B cell (primary cell): Measurements from ENCODE around the gene POLR3B. TPM values are rescaled to one million over a fixed set of nuclear protein-coding genes. Genes with fewer than 3 reads are reported as not detected.

ENCODE experiments used
- ATAC-seq: fragments of 200-7000 bp; cut with Tn5 transposase; one replicate; pipeline ENCODE4 v1.10.0; 2021; ENCODE audit warnings: low read depth, mild to moderate bottlenecking, moderate number of reproducible peaks, moderate library complexity
- CTCF ChIA-PET: fragments of 350-600 bp; sonication (Branson Sonifier 250); formaldehyde crosslinking; loops from one replicate; lab custom pipeline; 2021; ENCODE audit warnings: antibody characterized with exemption, inconsistent platforms; lab: Charles Lee
- POLR2A ChIA-PET: fragments of 350-600 bp; sonication (Branson Sonifier 250); formaldehyde crosslinking; loops from one replicate; lab custom pipeline; 2021; ENCODE audit warnings: antibody characterized with exemption; lab: Charles Lee
- DNase-seq: peaks from one replicate; pipeline ENCODE4 v3.0.0; 2013
- H2AFZ ChIP-seq: 2 replicates; pipeline ENCODE4 v1.6.1; 2012; ENCODE audit warnings: mild to moderate bottlenecking, low read depth, low read length; ENCODE audit not compliant: insufficient read depth, poor library complexity, severe bottlenecking
- H3K27ac ChIP-seq, 2 donors: 1 replicate in 1 of 2; 2 replicates in 1 of 2; pipeline ENCODE4 v1.5.1; 2012 to 2013; ENCODE audit warnings: low read length in 2 of 2, mild to moderate bottlenecking in 2 of 2, moderate library complexity in 1 of 2
- H3K27me3 ChIP-seq, 4 experiments: fragments of 200-600 bp in 1 of 4; sonication (generic) in 1 of 4; replicated peaks in 1 of 4; 1 replicate in 2 of 4; 2 replicates in 2 of 4; pipeline versions ENCODE4 v1.6.1 to v1.7.0; 2013 to 2016; ENCODE audit warnings: low read length in 3 of 4, mild to moderate bottlenecking in 2 of 4, mixed read lengths in 1 of 4, moderate library complexity in 1 of 4; ENCODE audit not compliant: insufficient read depth in 4 of 4, control insufficient read depth in 3 of 4; ENCODE audit errors: control extremely low read depth in 1 of 4
- H3K36me3 ChIP-seq, 2 experiments: replicated peaks in 1 of 2; 1 replicate in 1 of 2; 2 replicates in 1 of 2; pipeline versions ENCODE4 v1.6.1 to v1.7.1; 2013; ENCODE audit warnings: low read length in 1 of 2; ENCODE audit not compliant: insufficient read depth in 2 of 2, control insufficient read depth in 1 of 2; ENCODE audit errors: control extremely low read depth in 1 of 2, extremely low read depth in 1 of 2
- H3K4me1 ChIP-seq, 2 donors: fragments of 200-600 bp in 1 of 2; sonication (generic) in 1 of 2; 1 replicate in 1 of 2; 2 replicates in 1 of 2; pipeline versions ENCODE4 v1.5.1 to v1.6.1; 2013 to 2017; ENCODE audit warnings: low read length in 2 of 2; ENCODE audit not compliant: control insufficient read depth in 2 of 2, insufficient read depth in 2 of 2
- H3K4me2 ChIP-seq: replicated peaks from 2 replicates; pipeline ENCODE3; 2012; ENCODE audit warnings: mild to moderate bottlenecking, low read depth, low read length; ENCODE audit not compliant: poor library complexity, severe bottlenecking
- H3K4me3 ChIP-seq, 5 experiments: fragments of 200-600 bp in 1 of 5; sonication (generic) in 1 of 5; 1 replicate in 3 of 5; 2 replicates in 2 of 5; pipeline versions ENCODE4 v1.5.1 to v1.7.0; 2011 to 2016; ENCODE audit warnings: low read length in 4 of 5, mild to moderate bottlenecking in 4 of 5, low read depth in 2 of 5, control low read depth in 1 of 5, moderate library complexity in 1 of 5; ENCODE audit not compliant: insufficient read depth in 1 of 5; ENCODE audit errors: control extremely low read depth in 1 of 5, extremely low read depth in 1 of 5
- H3K79me2 ChIP-seq: fragments of 200-600 bp; sonication (generic); one replicate; pipeline ENCODE4 v1.6.0; 2016; ENCODE audit warnings: low read length; ENCODE audit not compliant: control insufficient read depth, insufficient read depth
- H3K9ac ChIP-seq: fragments of 200-600 bp; sonication (generic); 2 replicates; pipeline ENCODE4 v1.6.1; 2017; ENCODE audit warnings: mild to moderate bottlenecking, low read length, moderate library complexity
- H3K9me3 ChIP-seq, 3 donors: one replicate each; pipeline versions ENCODE4 v1.6.1 to v1.7.1; 2013; ENCODE audit warnings: low read length in 2 of 3; ENCODE audit not compliant: control insufficient read depth in 2 of 3, insufficient read depth in 1 of 3; ENCODE audit errors: control extremely low read depth in 1 of 3
- H4K20me1 ChIP-seq: 2 replicates; pipeline ENCODE4 v1.6.0; 2012; ENCODE audit warnings: mild to moderate bottlenecking, low read length; ENCODE audit not compliant: insufficient read depth, control insufficient read depth, poor library complexity, severe bottlenecking
- H3K27ac Mint-ChIP-seq: one replicate; pipeline ENCODE4 v1.8.0; 2021; ENCODE audit warnings: mixed read lengths
- H3K27me3 Mint-ChIP-seq: one replicate; pipeline ENCODE4 v1.8.0; 2021; ENCODE audit warnings: mixed read lengths
- H3K4me1 Mint-ChIP-seq: one replicate; pipeline ENCODE4 v1.8.0; 2021; ENCODE audit warnings: mixed read lengths
- H3K4me3 Mint-ChIP-seq: one replicate; pipeline ENCODE4 v1.8.0; 2021; ENCODE audit warnings: mixed read lengths
- H3K9me3 Mint-ChIP-seq: one replicate; pipeline ENCODE4 v1.8.0; 2022; ENCODE audit warnings: mixed read lengths; ENCODE audit not compliant: insufficient read depth
- EZH2 ChIP-seq: IDR thresholded peaks from 2 replicates; pipeline ENCODE4 v1.6.1; 2012; ENCODE audit warnings: borderline replicate concordance, low read depth, mild to moderate bottlenecking, moderate library complexity, low read length; ENCODE audit not compliant: insufficient read depth, poor library complexity, severe bottlenecking
- WGBS: methylation state at CpG from one replicate; pipeline ENCODE4 v1.1.5; 2013; ENCODE audit warnings: missing lambda C conversion rate; ENCODE audit not compliant: insufficient coverage; 5-methylcytosine and 5-hydroxymethylcytosine counted together
- intact Hi-C: fragments of 100-400 bp; cut with micrococcal nuclease; formaldehyde crosslinking; loops from one replicate; pipeline ENCODE4 v1.10.0; 2022
- polyA plus RNA-seq: library from polyadenylated mRNA; depleted of rRNA; stranded (reverse); fragments of >200 nt; gene quantifications from 2 replicates; pipeline ENCODE4 v1.2.3, GENCODE V29; 2012
- total RNA-seq, 2 donors: library from RNA; stranded (reverse); fragments of 120-200 nt in 1 of 2; gene quantifications; 1 replicate in 1 of 2; 2 replicates in 1 of 2; pipeline versions ENCODE4 v1.2.3 to v1.2.4, GENCODE V29; 2013 to 2022
- TF ChIP-seq, protein P1 (sequence below): fragments of 200-600 bp; IDR thresholded peaks from one replicate; pipeline ENCODE4 v1.8.0; 2022; ENCODE audit warnings: antibody characterized with exemption, mild to moderate bottlenecking

The POLR3B gene
- total and polyA plus RNA-seq, 2 donors (not counting 1 experiment from before 2014, with no cell fraction given): 1.3 to 9.7 TPM

DNA sequence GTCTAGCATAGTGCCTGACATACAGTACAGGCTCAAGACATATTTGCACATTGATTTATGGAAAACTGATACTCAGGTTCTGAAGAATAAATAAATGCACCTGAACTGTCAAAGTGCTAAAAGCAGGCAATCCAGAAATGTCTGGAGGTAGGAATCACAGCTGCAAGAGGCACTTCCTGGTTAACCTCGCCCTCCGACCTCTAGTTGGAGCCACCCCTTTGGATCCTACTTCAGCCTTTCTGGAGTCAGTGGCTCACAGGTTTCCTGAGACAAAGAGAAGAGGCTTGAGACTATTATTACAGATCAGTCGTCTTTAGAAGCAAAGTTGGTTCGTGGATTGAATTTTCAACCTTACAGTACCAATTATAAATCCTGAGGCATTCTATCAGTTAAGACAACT, 42.0 kb upstream of the POLR3B start:
- CTCF ChIA-PET: interaction anchor here (1.1 to 2.1 kb wide), 4 partner anchors 11 to 92 kb away, joined by 3 to 10 read pairs (median 4); no protein-coding TSS in a partner anchor
- H3K4me1 ChIP-seq: peaks cover 7 to 9% of the 10 kb centered on the region in 2 donors
- H3K4me1 Mint-ChIP-seq: peaks cover 11% of the 10 kb centered on the region
- WGBS: 96% methylated on average over 2 of the region's 4 CpGs
- intact Hi-C loops: no loop called here
- no peak overlapping the region for H3K4me3 ChIP-seq
- DNase-seq (no peak), ATAC-seq (no peak)
- H3K27me3 Mint-ChIP-seq: no peaks in the 10 kb centered on the region
- H4K20me1 ChIP-seq: peaks cover 61% of the 10 kb centered on the region
- H3K4me2 ChIP-seq: no peak overlapping the region
- H3K9me3 Mint-ChIP-seq: no peaks in the 10 kb centered on the region
- H3K4me3 Mint-ChIP-seq: no peak overlapping the region
- H3K27ac ChIP-seq: no peak overlapping the region
- H3K9me3 ChIP-seq: no peaks in the 10 kb centered on the region
- H3K36me3 ChIP-seq: peaks cover 19 to 63% of the 10 kb centered on the region in 2 experiments
- POLR2A ChIA-PET: interaction anchor here (0.8 kb wide), 1 partner anchor 54 kb away, joined by 3 read pairs; no protein-coding TSS in a partner anchor
- peak overlapping the region; percentile 59 for H3K27ac Mint-ChIP-seq
- H3K27me3 ChIP-seq: no peaks in the 10 kb centered on the region
- H2AFZ ChIP-seq: no peak overlapping the region
- TF ChIP-seq, protein P1, sequence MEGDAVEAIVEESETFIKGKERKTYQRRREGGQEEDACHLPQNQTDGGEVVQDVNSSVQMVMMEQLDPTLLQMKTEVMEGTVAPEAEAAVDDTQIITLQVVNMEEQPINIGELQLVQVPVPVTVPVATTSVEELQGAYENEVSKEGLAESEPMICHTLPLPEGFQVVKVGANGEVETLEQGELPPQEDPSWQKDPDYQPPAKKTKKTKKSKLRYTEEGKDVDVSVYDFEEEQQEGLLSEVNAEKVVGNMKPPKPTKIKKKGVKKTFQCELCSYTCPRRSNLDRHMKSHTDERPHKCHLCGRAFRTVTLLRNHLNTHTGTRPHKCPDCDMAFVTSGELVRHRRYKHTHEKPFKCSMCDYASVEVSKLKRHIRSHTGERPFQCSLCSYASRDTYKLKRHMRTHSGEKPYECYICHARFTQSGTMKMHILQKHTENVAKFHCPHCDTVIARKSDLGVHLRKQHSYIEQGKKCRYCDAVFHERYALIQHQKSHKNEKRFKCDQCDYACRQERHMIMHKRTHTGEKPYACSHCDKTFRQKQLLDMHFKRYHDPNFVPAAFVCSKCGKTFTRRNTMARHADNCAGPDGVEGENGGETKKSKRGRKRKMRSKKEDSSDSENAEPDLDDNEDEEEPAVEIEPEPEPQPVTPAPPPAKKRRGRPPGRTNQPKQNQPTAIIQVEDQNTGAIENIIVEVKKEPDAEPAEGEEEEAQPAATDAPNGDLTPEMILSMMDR: no peak
- TF ChIP-seq EZH2: no peak
- no peak overlapping the region for H3K9ac ChIP-seq
- H3K79me2 ChIP-seq: peaks cover 4% of the 10 kb centered on the region

DNA sequence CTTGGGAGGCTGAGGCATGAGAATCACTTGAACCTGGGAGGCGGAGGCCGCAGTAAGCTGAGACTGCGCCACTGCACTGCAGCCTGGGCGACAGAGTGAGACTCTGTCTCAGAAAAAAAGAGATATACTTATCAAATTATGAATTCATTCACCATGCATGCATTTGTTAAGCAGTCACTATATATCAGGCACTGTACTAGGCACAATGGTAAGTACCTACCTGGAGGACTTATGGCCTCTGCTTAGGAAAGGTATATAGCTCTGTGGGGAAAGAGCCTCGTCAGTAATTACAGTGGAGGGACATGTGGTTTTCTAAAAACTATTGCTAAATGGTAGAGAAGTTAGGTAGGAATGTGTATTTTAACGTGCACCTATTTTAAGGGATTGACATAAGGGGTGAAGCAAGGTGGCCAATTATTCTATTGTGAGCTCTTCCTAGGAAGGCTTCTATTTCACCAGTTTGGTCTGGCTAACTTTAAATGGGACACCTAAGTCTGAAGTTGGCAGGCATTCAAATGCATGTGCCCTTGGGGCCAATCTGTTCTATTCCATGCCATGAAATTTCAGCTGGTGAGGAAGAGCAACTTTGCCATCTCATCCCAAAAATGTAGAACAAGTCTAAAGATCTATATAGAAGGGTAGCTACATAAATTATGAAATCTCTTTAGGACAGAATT, 40.0 kb upstream of the POLR3B start:
- H3K9me3 ChIP-seq: no peaks in the 10 kb centered on the region
- H3K4me3 ChIP-seq: no peak overlapping the region
- H3K27me3 ChIP-seq: no peaks in the 10 kb centered on the region
- Mint-ChIP-seq H3K9me3 (no peaks in the 10 kb centered on the region), H3K27me3 (no peaks in the 10 kb centered on the region), H3K4me1 (no peaks in the 10 kb centered on the region), H3K4me3 (no peak overlapping the region), H3K27ac (no peak overlapping the region)
- no peak overlapping the region for H3K9ac ChIP-seq
- POLR2A ChIA-PET: no interaction called here
- ATAC-seq (no peak), DNase-seq (no peak)
- H3K27ac ChIP-seq: no peak overlapping the region
- 100% methylated on average over 5 of the region's 6 CpGs for WGBS
- no peak overlapping the region for H2AFZ ChIP-seq
- intact Hi-C loops: no loop called here
- H3K79me2 ChIP-seq: peaks cover 4% of the 10 kb centered on the region
- H4K20me1 ChIP-seq: peaks cover 56% of the 10 kb centered on the region
- TF ChIP-seq, protein P1: no peak
- no peak for TF ChIP-seq EZH2
- CTCF ChIA-PET: interaction anchor here (1.2 to 1.4 kb wide), 2 partner anchors 91 to 897 kb away, joined by 3 to 5 read pairs; no protein-coding TSS in a partner anchor
- peaks cover 20 to 75% of the 10 kb centered on the region in 2 experiments for H3K36me3 ChIP-seq
- H3K4me2 ChIP-seq: no peak overlapping the region
- H3K4me1 ChIP-seq: no peaks in the 10 kb centered on the region
